KOPT-K1 (cell line): ENCODE results near the gene ARHGEF1.
"Not testable (repeated sequence)": the region's sequence is repeated elsewhere in the genome, so short reads cannot be mapped to it uniquely, and the experiment has no call there.

Experiments
- H3K27ac ChIP-seq: fragments of 200-600 bp; sonication (generic); 2 replicates; pipeline ENCODE4 v1.5.1; 2016; ENCODE audit warnings: antibody characterized with exemption, mild to moderate bottlenecking, low read depth, low read length; ENCODE audit not compliant: poor library complexity, severe bottlenecking
- H3K36me3 ChIP-seq: fragments of 200-600 bp; sonication (generic); 2 replicates; pipeline ENCODE4 v1.5.1; 2017; ENCODE audit warnings: antibody characterized with exemption, mild to moderate bottlenecking, low read length, moderate library complexity; ENCODE audit not compliant: insufficient read depth
- H3K9me3 ChIP-seq: fragments of 200-600 bp; sonication (generic); 2 replicates; pipeline ENCODE4 v1.5.1; 2017; ENCODE audit warnings: antibody characterized with exemption, low read length, mild to moderate bottlenecking; ENCODE audit not compliant: insufficient read depth, poor library complexity, severe bottlenecking

The ARHGEF1 gene

DNA sequence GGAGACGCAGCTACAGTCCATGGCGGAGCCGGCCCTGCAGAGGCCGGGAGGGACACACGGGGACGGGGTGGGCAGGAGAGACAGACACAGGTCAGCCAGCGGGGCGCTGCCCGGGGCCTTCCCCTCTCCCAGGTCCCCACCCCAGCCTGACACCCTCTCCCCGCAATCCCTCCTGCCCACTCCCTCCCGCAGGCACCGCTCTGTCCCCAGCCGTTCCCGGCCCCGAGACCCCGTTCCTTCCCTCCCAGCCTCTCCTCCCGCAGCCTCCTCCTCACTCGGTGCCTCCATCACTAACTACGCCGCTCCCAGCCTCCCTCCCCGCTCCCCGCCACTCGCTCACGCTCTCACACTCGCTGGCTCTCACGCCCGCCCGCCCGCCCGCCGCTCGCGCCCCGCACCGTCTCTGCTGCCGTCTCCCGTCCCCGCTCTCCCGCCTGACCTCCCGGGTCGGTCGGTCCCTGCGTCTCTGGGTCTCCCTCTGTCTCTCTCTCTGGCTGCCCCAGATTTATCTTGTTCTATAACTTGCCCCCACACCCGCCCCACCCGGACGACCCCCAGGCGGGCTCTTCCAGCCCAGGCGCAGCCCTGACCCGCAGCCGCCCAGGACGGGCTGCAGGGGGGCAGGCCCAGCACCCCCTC lies 30.0 kb downstream of the ARHGEF1 start:
- Histone ChIP-seq H3K9me3 (no peaks in the 10 kb centered on the region), H3K36me3 (peaks cover 13% of the 10 kb centered on the region; the same call in 1 of the 2 replicates), H3K27ac (no peak overlapping the region)

- peaks cover 5% of the 10 kb centered on the region; the same call in 1 of the 2 replicates for H3K36me3 ChIP-seq
- no peaks in the 10 kb centered on the region for H3K9me3 ChIP-seq
- H3K27ac ChIP-seq = no peak overlapping the region
Observed at GRCh38 chr19:41913538-41914423, 30.8 kb downstream of the ARHGEF1 start.

- not testable (repeated sequence) for H3K9me3 ChIP-seq, H3K36me3 ChIP-seq, H3K27ac ChIP-seq
Observed at GRCh38 chr19:41914424-41914834, 31.4 kb downstream of the ARHGEF1 start.

- H3K9me3 ChIP-seq = no peaks in the 10 kb centered on the region
- no peaks in the 10 kb centered on the region for H3K36me3 ChIP-seq
- peak overlapping the region; percentile 6 for H3K27ac ChIP-seq
Observed at GRCh38 chr19:41915021-41915775, 32.2 kb downstream of the ARHGEF1 start.

DNA sequence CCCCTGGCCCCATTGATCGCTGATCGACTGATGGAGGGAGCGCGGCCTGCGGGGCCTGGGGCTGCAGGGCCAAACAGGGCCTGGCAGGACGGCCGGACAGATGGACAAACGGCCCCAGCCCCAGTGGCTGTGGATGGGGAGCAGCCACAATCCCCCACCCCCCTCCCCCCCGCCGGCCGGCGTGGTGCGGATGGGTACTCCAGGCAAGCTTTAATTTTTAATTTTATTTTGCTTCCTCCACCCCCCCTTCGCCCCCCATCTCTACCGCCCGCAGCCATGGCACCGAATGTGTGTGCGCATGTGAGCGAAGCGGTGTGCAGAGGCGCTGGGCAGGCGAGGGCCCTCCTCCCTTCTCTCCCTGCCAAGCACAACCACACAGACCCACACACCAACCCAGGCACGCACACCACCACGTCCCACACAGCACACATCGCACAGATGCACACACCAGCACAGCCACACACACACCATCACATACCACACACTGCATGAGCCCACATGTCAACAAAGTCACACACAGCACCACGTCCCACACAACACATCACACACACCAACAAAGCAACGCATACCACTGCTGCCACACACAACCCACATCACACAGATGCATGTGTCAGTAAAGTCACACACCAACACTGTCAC lies 32.9 kb downstream of the ARHGEF1 start:
- Histone ChIP-seq H3K36me3 (no peaks in the 10 kb centered on the region), H3K27ac (no peak overlapping the region)

DNA sequence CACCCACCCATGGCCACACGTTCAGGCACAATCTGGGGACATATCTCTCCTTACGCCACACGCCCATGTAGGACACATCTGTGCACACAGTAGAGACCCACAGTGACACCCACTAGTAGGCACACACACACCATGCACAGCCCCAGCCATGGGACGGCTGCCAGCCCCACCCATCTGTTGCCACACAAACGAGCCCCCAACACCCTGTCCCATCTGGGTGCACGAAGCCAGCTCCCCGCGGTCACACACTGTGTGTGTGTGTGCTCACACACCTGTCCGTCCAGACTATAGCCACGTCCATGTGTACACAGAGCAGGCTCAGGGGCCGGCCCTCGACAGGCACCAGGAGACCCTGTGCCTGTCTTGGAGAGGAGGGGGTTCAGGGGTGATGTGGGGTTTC lies 34.7 kb downstream of the ARHGEF1 start:
- Histone ChIP-seq H3K9me3 (no peaks in the 10 kb centered on the region), H3K36me3 (no peaks in the 10 kb centered on the region), H3K27ac (no peak overlapping the region)

More for the DNA sequence above, 32.9 kb downstream of the ARHGEF1 start:
- no peaks in the 10 kb centered on the region for H3K9me3 ChIP-seq

GRCh38 chr19:41918095-41918494 lies 35.1 kb downstream of the ARHGEF1 start:
- Histone ChIP-seq H3K36me3 (no peaks in the 10 kb centered on the region), H3K9me3 (no peaks in the 10 kb centered on the region), H3K27ac (no peak overlapping the region)

DNA sequence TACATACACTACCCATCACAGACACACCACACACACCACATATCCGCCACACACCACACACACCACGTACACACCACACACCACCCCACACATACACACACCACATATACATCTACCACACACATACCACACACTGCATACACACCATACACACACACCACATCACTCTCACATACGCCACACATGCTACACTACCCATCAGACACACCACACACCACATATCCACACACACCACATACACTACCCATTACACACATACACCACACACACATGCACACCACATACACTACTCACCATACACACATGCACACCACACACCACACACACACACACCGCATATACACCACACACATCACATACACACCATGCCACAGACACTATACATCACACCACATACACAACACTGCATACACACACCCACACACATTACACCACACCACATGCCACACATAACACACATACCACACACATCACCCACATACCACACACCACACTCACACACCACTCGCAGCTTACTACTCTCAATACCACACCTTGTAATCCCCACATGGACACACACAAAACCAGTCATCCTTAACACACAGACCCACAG lies 35.8 kb downstream of the ARHGEF1 start:
- Histone ChIP-seq H3K36me3 (no peaks in the 10 kb centered on the region), H3K27ac (no peak overlapping the region), H3K9me3 (no peaks in the 10 kb centered on the region)

GRCh38 chr19:41919948-41920712 lies 37.1 kb downstream of the ARHGEF1 start:
- no peak overlapping the region for H3K27ac ChIP-seq
- no peaks in the 10 kb centered on the region for H3K36me3 ChIP-seq
- H3K9me3 ChIP-seq = no peaks in the 10 kb centered on the region

DNA sequence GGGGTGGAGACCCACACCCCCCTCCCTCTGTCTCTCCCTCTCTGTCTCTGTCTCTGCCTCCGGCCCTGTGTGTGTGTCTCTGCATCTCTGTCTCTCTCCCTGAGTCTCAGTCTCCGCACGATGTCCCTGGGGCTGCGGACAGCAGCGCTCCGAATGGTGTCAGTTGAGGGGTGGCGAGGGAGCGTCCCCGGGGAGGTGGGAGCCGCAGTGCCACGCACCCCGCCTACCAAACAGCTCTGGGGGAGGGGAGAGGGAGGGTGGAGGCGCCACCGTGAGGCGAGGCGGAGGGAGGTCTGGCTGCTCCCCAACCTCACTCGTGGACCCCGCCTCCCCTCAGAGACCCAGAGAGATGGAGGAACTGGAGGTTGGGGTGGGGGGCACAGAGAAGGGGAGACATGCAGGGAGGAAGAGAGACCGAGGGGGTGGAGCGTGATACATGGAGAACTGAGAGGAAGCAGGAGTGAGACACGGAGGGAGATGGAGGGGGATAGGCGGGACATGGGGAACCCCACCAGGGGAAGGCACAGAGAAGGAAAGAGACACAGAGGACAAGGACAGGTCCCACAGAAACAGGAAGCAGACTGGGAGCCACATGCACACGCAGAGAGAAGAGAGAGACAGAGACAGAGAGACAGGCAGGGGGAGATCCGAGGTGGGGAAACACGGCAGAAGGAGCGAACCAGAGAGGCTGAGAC lies 38.0 kb downstream of the ARHGEF1 start:
- no peak overlapping the region for H3K27ac ChIP-seq
- no peaks in the 10 kb centered on the region for H3K9me3 ChIP-seq
- no peaks in the 10 kb centered on the region for H3K36me3 ChIP-seq

- H3K27ac ChIP-seq = no peak overlapping the region
- no peaks in the 10 kb centered on the region for H3K9me3 ChIP-seq
- no peaks in the 10 kb centered on the region for H3K36me3 ChIP-seq
Observed at GRCh38 chr19:41921577-41922576, 38.9 kb downstream of the ARHGEF1 start.

DNA sequence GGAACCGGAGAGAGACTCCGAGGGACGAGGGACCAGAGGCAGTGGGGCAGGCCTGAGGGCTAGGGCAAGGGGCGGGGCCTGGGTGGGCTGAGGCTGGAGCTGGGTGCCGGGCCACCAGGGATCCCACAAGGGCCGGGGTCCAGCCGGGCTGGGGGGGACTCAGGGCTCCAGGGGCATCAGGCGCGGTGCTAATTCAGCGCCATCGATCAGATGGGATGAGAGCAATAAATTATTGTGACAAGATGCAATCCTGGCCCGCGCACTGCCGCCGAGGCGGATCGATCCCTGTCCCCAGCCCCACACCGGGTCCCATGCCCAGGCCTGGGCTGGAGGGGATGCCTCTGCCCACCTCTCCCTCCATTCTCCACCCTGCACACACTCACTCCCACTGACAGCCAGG lies 39.6 kb downstream of the ARHGEF1 start:
- no peak overlapping the region for H3K27ac ChIP-seq
- no peaks in the 10 kb centered on the region for H3K9me3 ChIP-seq
- no peaks in the 10 kb centered on the region for H3K36me3 ChIP-seq
